ENCODE data around the gene IL37. TPM values are rescaled to one million over a fixed set of nuclear protein-coding genes. Genes with fewer than 3 reads are reported as not detected.

IL37 gene
- total RNA-seq, 1 donor from 2014 or later: not detected

DNA sequence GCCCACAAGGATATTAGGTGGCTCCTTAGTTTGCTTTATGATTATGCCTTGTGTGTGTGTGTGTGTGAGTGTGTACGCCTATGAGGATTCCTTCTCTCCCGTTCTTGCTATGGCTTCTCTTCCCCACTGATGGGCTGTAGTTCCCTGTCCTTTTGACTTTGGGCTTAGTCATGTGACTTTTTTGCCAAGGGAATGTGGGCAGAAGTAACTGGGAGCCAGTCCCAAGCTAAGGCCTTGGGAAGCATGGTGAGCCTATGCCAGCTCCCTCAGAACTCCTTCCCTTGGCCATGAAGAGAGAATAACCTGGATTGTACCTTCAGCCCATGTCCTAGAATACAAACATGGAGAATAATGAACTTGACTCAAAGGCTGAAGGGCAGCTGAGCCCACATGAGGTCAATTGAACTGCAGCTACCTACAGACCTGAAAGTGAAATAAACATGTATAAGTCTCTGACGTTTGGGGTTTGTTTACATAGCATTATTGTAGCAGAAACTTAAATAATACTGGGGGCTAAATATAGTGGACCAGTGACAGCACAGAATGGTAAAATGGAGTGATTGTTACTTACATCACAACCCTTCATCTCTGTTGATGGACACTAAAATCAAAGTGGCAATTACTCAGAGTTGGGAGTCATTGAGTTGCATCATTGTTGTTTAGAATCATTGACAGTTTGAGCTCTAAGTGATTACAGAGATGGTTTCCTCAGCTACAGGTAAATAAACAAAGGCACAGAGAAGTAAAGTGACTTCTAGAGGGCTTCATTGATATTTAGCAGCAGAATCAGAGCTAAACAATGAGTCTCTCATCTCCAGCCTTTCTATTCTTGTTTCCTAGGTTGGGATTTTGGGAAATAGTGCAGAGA lies 51.6 kb downstream of the IL37 start:
- TF ChIP-seq, protein P1, sequence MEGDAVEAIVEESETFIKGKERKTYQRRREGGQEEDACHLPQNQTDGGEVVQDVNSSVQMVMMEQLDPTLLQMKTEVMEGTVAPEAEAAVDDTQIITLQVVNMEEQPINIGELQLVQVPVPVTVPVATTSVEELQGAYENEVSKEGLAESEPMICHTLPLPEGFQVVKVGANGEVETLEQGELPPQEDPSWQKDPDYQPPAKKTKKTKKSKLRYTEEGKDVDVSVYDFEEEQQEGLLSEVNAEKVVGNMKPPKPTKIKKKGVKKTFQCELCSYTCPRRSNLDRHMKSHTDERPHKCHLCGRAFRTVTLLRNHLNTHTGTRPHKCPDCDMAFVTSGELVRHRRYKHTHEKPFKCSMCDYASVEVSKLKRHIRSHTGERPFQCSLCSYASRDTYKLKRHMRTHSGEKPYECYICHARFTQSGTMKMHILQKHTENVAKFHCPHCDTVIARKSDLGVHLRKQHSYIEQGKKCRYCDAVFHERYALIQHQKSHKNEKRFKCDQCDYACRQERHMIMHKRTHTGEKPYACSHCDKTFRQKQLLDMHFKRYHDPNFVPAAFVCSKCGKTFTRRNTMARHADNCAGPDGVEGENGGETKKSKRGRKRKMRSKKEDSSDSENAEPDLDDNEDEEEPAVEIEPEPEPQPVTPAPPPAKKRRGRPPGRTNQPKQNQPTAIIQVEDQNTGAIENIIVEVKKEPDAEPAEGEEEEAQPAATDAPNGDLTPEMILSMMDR (conservative IDR thresholded peaks at IDR 0.05; ENCODE audit: low read depth, low read length): no peak
- H3K4me3 ChIP-seq (ENCODE audit: low read depth, low read length): no peak overlapping the region
- DNase-seq (ENCODE audit: low read depth): no peak

DNA sequence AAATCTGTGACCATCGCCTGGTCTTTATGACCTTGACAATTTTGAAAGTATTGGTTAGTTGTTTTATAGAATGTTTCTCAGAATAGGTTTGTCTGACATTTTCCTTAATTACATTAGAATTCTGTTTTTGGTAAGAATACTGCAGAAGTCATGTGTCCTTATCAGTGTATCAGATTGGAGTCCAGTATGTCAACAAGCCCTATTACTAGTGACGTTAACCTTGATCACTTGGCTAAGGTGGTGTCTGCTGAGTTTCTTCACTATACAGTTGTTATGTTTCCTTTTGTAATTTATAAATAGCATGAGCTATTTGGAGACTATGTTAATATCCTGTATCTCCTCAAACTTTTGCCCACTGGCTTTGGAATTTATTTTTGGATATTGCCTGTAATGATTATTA lies 56.1 kb downstream of the IL37 start:
- TF ChIP-seq, protein P1 (conservative IDR thresholded peaks at IDR 0.05; ENCODE audit: low read depth, low read length): no peak
- no peak overlapping the region for H3K4me3 ChIP-seq (ENCODE audit: low read depth, low read length)
- DNase-seq (ENCODE audit: low read depth): no peak

Other genes with a start within 250 kb of the IL37 start
- not detected in 2 replicates for gene NT5DC4, start 190.1 kb upstream of the IL37 start, total RNA-seq
- gene CKAP2L, start 146.6 kb upstream of the IL37 start, total RNA-seq: 18.8 and 23.4 TPM in 2 replicates
- 1.4 TPM in 2 replicates for gene IL1A, start 126.7 kb upstream of the IL37 start, total RNA-seq
- gene IL1B, start 74.4 kb upstream of the IL37 start, total RNA-seq: 0.65 TPM in 1 of 2 replicates, not detected in the other
- not detected in 2 replicates for gene IL36G, start 66.8 kb downstream of the IL37 start, total RNA-seq
- not detected in 2 replicates for gene IL36A, start 94.3 kb downstream of the IL37 start, total RNA-seq
- not detected in 2 replicates for gene IL36B, start 141.7 kb downstream of the IL37 start, total RNA-seq
- gene IL36RN, start 148.0 kb downstream of the IL37 start, total RNA-seq: not detected in 2 replicates
- gene IL1F10, start 156.8 kb downstream of the IL37 start, total RNA-seq: not detected in 2 replicates
- 0.29 and 1.1 TPM in 2 replicates for gene IL1RN, start 216.4 kb downstream of the IL37 start, total RNA-seq